Measurements from ENCODE around the gene IL17A. TPM values are rescaled to one million over a fixed set of nuclear protein-coding genes. Genes with fewer than 3 reads are reported as not detected.
A peak's percentile ranks its signal among the peaks of the same experiment; 100 is the strongest.

Gene IL17A
- polyA plus RNA-seq, 4 donors, result not detected

GRCh38 chr6:52210227-52210626 lies 24.1 kb downstream of the IL17A start:
- DNase-seq (ENCODE audit: low read depth in 4 of 4, low spot score in 3 of 4), result no peak

- no peak for DNase-seq (ENCODE audit: low read depth in 4 of 4, low spot score in 3 of 4)
Measured at GRCh38 chr6:52213127-52213526, 27.0 kb downstream of the IL17A start.

GRCh38 chr6:52215787-52216186 lies 29.6 kb downstream of the IL17A start:
- no peak for DNase-seq (ENCODE audit: low read depth in 4 of 4, low spot score in 3 of 4)

GRCh38 chr6:52216932-52217575 lies 30.9 kb downstream of the IL17A start:
- DNase-seq (ENCODE audit: low read depth in 4 of 4, low spot score in 3 of 4), result no peak

GRCh38 chr6:52217761-52218160 lies 31.6 kb downstream of the IL17A start:
- no peak for DNase-seq (ENCODE audit: low read depth in 4 of 4, low spot score in 3 of 4)

GRCh38 chr6:52221302-52221701 lies 35.1 kb downstream of the IL17A start:
- DNase-seq (ENCODE audit: low read depth in 4 of 4, low spot score in 3 of 4), result no peak

- DNase-seq (ENCODE audit: low read depth in 4 of 4, low spot score in 3 of 4), result no peak
Measured at GRCh38 chr6:52227495-52227894, 41.3 kb downstream of the IL17A start.

GRCh38 chr6:52230685-52231084 lies 44.5 kb downstream of the IL17A start:
- no peak for DNase-seq (ENCODE audit: low read depth in 4 of 4, low spot score in 3 of 4)

GRCh38 chr6:52231406-52232127 lies 45.4 kb downstream of the IL17A start:
- DNase-seq (ENCODE audit: low read depth in 4 of 4, low spot score in 3 of 4), result no peak

GRCh38 chr6:52233005-52233404 lies 46.8 kb downstream of the IL17A start:
- DNase-seq (ENCODE audit: low read depth in 4 of 4, low spot score in 3 of 4), result no peak

- DNase-seq (ENCODE audit: low read depth in 4 of 4, low spot score in 3 of 4), result peak; percentile 52 to 77 (median 63)
Measured at GRCh38 chr6:52233975-52234823, 48.0 kb downstream of the IL17A start.

Other genes with a start within 250 kb of the IL17A start
- 10 to 100 TPM; 19.6 to 24.9 (median 22.1) TPM for gene PKHD1, start 98.8 kb upstream of the IL17A start, polyA plus RNA-seq (ENCODE audit: insufficient read length in 4 of 4)
- gene IL17F, start 58.1 kb downstream of the IL17A start, polyA plus RNA-seq (ENCODE audit: insufficient read length in 4 of 4), result under 1 TPM in 3 of 4 donors, not detected in 1; 0.25 to 0.37 (median 0.36) TPM
- gene MCM3, start 98.4 kb downstream of the IL17A start, polyA plus RNA-seq (ENCODE audit: insufficient read length in 4 of 4), result 100 to 1,000 TPM; 119 to 137 (median 127) TPM
- 10 to 100 TPM; 22.9 to 37.1 (median 31.8) TPM for gene PAQR8, start 175.8 kb downstream of the IL17A start, polyA plus RNA-seq (ENCODE audit: insufficient read length in 4 of 4)
- 10 to 100 TPM; 48.8 to 59.9 (median 52.0) TPM for gene EFHC1, start 234.0 kb downstream of the IL17A start, polyA plus RNA-seq (ENCODE audit: insufficient read length in 4 of 4)

Data from right renal pelvis (tissue), 4 donors.